ENCODE results near the gene OR12D3.

The OR12D3 gene

GRCh38 chr6:29419516-29419915 is 44.4 kb upstream of the OR12D3 start:
- Histone ChIP-seq H3K4me3 (ENCODE audit: low read depth, low read length, poor library complexity, severe bottlenecking) (no peak overlapping the region), H3K27ac (ENCODE audit: low read depth, low read length, poor library complexity, severe bottlenecking) (no peak overlapping the region), H4K20me1 (ENCODE audit: insufficient read depth, low read length) (no peaks in the 10 kb centered on the region), H3K27me3 (ENCODE audit: insufficient read depth, low read length) (no peaks in the 10 kb centered on the region), H2AFZ (ENCODE audit: low read length) (no peak overlapping the region), H3K9me2 (ENCODE audit: low read depth, low read length) (no peaks in the 10 kb centered on the region), H3K9ac (ENCODE audit: low read length) (no peak overlapping the region), H3F3A (ENCODE audit: insufficient read depth, low read length) (no peaks in the 10 kb centered on the region), H3K4me2 (ENCODE audit: low read length) (no peak overlapping the region), H3K9me3 (ENCODE audit: low read length) (0 out of 2 replicates have a peak, but pooled peaks cover 2% of the 10 kb centered on the region), H3K79me2 (ENCODE audit: insufficient read depth, low read length) (no peaks in the 10 kb centered on the region), H3K4me1 (ENCODE audit: insufficient read depth, low read length, severe bottlenecking) (no peaks in the 10 kb centered on the region), H3K36me3 (ENCODE audit: insufficient read depth, low read length) (no peaks in the 10 kb centered on the region)
- no peak for TF ChIP-seq EZH2 (IDR thresholded peaks at IDR 0.05; ENCODE audit: borderline replicate concordance, low read length)
- no peak for TF ChIP-seq CTCF (IDR thresholded peaks at IDR 0.05; ENCODE audit: low read length)

- H3K9me2 ChIP-seq (ENCODE audit: low read depth, low read length), result no peaks in the 10 kb centered on the region
- no peaks in the 10 kb centered on the region for H3K36me3 ChIP-seq (ENCODE audit: insufficient read depth, low read length)
- H3F3A ChIP-seq (ENCODE audit: insufficient read depth, low read length), result no peaks in the 10 kb centered on the region
- no peaks in the 10 kb centered on the region for H4K20me1 ChIP-seq (ENCODE audit: insufficient read depth, low read length)
- H3K9ac ChIP-seq (ENCODE audit: low read length), result no peak within 1 kb of the TSS
- H3K4me1 ChIP-seq (ENCODE audit: insufficient read depth, low read length, severe bottlenecking), result no peaks in the 10 kb centered on the region
- H3K27ac ChIP-seq (ENCODE audit: low read depth, low read length, poor library complexity, severe bottlenecking), result no peak within 1 kb of the TSS
- no peak within 1 kb of the TSS for H2AFZ ChIP-seq (ENCODE audit: low read length)
- no peaks in the 10 kb centered on the region for H3K27me3 ChIP-seq (ENCODE audit: insufficient read depth, low read length)
- no peak within 1 kb of the TSS for H3K4me2 ChIP-seq (ENCODE audit: low read length)
- H3K9me3 ChIP-seq (ENCODE audit: low read length), result no peaks in the 10 kb centered on the region
- no peak within 1 kb of the TSS for H3K4me3 ChIP-seq (ENCODE audit: low read depth, low read length, poor library complexity, severe bottlenecking)
- H3K79me2 ChIP-seq (ENCODE audit: insufficient read depth, low read length), result no peaks in the 10 kb centered on the region
- no peak for TF ChIP-seq CTCF (IDR thresholded peaks at IDR 0.05; ENCODE audit: low read length)
- TF ChIP-seq EZH2 (IDR thresholded peaks at IDR 0.05; ENCODE audit: borderline replicate concordance, low read length), result no peak
Observed at GRCh38 chr6:29414588-29414987, 39.5 kb upstream of the OR12D3 start, which contains the start of gene OR12D1. Gene OR12D1, plus strand, starts transcription at chr6:29414928.

- Histone ChIP-seq H3K79me2 (ENCODE audit: insufficient read depth, low read length) (no peaks in the 10 kb centered on the region), H4K20me1 (ENCODE audit: insufficient read depth, low read length) (no peaks in the 10 kb centered on the region), H3F3A (ENCODE audit: insufficient read depth, low read length) (no peaks in the 10 kb centered on the region), H3K9me2 (ENCODE audit: low read depth, low read length) (no peaks in the 10 kb centered on the region), H3K27ac (ENCODE audit: low read depth, low read length, poor library complexity, severe bottlenecking) (no peak overlapping the region), H3K27me3 (ENCODE audit: insufficient read depth, low read length) (no peaks in the 10 kb centered on the region), H3K4me3 (ENCODE audit: low read depth, low read length, poor library complexity, severe bottlenecking) (no peak overlapping the region), H3K36me3 (ENCODE audit: insufficient read depth, low read length) (no peaks in the 10 kb centered on the region), H3K9ac (ENCODE audit: low read length) (no peak overlapping the region), H3K4me2 (ENCODE audit: low read length) (no peak overlapping the region), H3K4me1 (ENCODE audit: insufficient read depth, low read length, severe bottlenecking) (no peaks in the 10 kb centered on the region), H2AFZ (ENCODE audit: low read length) (no peak overlapping the region), H3K9me3 (ENCODE audit: low read length) (no peaks in the 10 kb centered on the region)
- TF ChIP-seq CTCF (IDR thresholded peaks at IDR 0.05; ENCODE audit: low read length) (no peak), EZH2 (IDR thresholded peaks at IDR 0.05; ENCODE audit: borderline replicate concordance, low read length) (no peak)
Observed at GRCh38 chr6:29403801-29404200, 28.7 kb upstream of the OR12D3 start.
